Measurements from ENCODE around the gene GSC2. TPM values are rescaled to one million over a fixed set of nuclear protein-coding genes. Genes with fewer than 3 reads are reported as not detected.

The GSC2 gene
- polyA plus RNA-seq, 3 donors: not detected

- peak overlapping the region; percentile 40 to 64 for H3K27ac ChIP-seq (ENCODE audit: low read depth in 1 of 2, low read length in 2 of 2)
- DNase-seq: peak; percentile 40 to 56 (median 43)
- WGBS (ENCODE audit: insufficient coverage): 33% methylated on average over 13 of the region's 14 CpGs
- no peak overlapping the region for H3K9ac ChIP-seq (ENCODE audit: insufficient read depth, low read length, poor library complexity, severe bottlenecking)
- TF ChIP-seq, protein P1, sequence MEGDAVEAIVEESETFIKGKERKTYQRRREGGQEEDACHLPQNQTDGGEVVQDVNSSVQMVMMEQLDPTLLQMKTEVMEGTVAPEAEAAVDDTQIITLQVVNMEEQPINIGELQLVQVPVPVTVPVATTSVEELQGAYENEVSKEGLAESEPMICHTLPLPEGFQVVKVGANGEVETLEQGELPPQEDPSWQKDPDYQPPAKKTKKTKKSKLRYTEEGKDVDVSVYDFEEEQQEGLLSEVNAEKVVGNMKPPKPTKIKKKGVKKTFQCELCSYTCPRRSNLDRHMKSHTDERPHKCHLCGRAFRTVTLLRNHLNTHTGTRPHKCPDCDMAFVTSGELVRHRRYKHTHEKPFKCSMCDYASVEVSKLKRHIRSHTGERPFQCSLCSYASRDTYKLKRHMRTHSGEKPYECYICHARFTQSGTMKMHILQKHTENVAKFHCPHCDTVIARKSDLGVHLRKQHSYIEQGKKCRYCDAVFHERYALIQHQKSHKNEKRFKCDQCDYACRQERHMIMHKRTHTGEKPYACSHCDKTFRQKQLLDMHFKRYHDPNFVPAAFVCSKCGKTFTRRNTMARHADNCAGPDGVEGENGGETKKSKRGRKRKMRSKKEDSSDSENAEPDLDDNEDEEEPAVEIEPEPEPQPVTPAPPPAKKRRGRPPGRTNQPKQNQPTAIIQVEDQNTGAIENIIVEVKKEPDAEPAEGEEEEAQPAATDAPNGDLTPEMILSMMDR (IDR thresholded peaks at IDR 0.05): no peak
- Mint-ChIP-seq H3K36me3 (no peaks in the 10 kb centered on the region), H3K9me3 (peaks cover 0 to 4% (median 0%) of the 10 kb centered on the region in 7 donors), H3K4me1 (peaks cover 50% of the 10 kb centered on the region), H3K27ac (peak overlapping the region in 5 of 7 donors; percentile 26 to 90 (median 71)), H3K4me3 (no peak overlapping the region), H3K27me3 (ENCODE audit: low read depth in 3 of 3) (peaks cover 17 to 19% (median 18%) of the 10 kb centered on the region in 3 donors)
- intact Hi-C loops (cut with micrococcal nuclease): loop anchor here in 1 of 2 donors (5.0 kb wide), 1 partner anchor 118 kb away; the partner anchor contains the start of gene CLTCL1
- H3K4me2 ChIP-seq (replicated peaks; ENCODE audit: extremely low read depth, low read length, poor library complexity, severe bottlenecking): peak overlapping the region; percentile 35
- H3K9me3 ChIP-seq (replicated peaks in 1 of 2; ENCODE audit: control insufficient read depth in 1 of 2, insufficient read depth in 1 of 2, low read length in 2 of 2): no peaks in the 10 kb centered on the region
- peaks cover 24% of the 10 kb centered on the region for H3K79me2 ChIP-seq (ENCODE audit: insufficient read depth, low read length)
- peaks cover 57 to 71% of the 10 kb centered on the region in 2 donors for H3K4me1 ChIP-seq (ENCODE audit: control insufficient read depth in 1 of 2, insufficient read depth in 2 of 2, low read length in 2 of 2)
- H3K4me3 ChIP-seq (replicated peaks in 1 of 3; ENCODE audit: low read depth in 2 of 3, low read length in 3 of 3): peak overlapping the region in 1 of 3 experiments; percentile 37
- peaks cover 10 to 17% of the 10 kb centered on the region in 2 donors for H3K27me3 ChIP-seq (ENCODE audit: control insufficient read depth in 2 of 2, insufficient read depth in 2 of 2, low read length in 2 of 2)
- peaks cover 14% of the 10 kb centered on the region for H4K20me1 ChIP-seq (ENCODE audit: insufficient read depth, low read length)
- peak overlapping the region; percentile 36 for H2AFZ ChIP-seq (ENCODE audit: insufficient read depth, low read depth, low read length, poor library complexity, severe bottlenecking)
- H3K36me3 ChIP-seq (replicated peaks in 1 of 2; ENCODE audit: control insufficient read depth in 1 of 2, insufficient read depth in 2 of 2, low read length in 2 of 2): no peaks in the 10 kb centered on the region
These were observed 24.3 kb upstream of the GSC2 start for GRCh38 chr22:19174106-19175025.
